ENCODE measurements around the gene C4orf46.
"Not testable (repeated sequence)": the region's sequence is repeated elsewhere in the genome, so short reads cannot be mapped to it uniquely, and the experiment has no call there.

Gene C4orf46

DNA sequence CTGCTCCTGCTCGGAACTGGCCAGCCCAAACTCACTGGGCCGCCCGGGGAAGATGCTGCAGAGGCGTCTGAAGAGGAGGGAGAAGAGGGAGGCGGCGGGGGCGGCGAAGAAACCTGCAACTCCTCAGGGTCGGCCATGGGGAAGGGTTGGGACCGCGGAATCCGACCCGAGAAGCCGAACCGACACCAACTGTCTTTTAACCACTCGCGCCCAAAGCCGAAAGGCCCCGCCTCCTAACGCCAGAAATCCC lies at the start of gene C4orf46:
Gene C4orf46, minus strand, starts transcription at position 223 of the 250 bp plus-strand sequence. Its CDS starts 86 bp downstream, at position 137.
- no peak for DNase-seq (ENCODE audit: low spot score)

DNA sequence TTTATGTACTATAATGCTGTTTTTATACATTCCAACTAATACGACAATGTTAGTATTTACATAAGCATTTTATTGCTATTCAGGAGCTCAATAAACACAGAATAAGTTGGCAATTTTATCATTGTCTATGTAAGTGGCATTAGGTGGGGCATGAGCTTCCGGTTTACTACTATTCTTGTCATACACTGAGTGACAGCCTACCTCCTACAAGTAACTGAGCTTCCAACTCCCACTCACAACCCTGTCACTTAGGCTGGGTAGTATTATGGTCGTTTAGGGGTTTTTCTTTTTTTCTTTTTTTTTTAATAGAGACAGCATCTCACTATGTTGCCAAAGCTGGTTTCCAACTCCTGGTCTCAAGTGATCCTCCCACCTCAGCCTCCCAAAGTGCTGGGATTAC lies 44.1 kb upstream of the C4orf46 start:
- DNase-seq (ENCODE audit: low spot score) = no peak

DNA sequence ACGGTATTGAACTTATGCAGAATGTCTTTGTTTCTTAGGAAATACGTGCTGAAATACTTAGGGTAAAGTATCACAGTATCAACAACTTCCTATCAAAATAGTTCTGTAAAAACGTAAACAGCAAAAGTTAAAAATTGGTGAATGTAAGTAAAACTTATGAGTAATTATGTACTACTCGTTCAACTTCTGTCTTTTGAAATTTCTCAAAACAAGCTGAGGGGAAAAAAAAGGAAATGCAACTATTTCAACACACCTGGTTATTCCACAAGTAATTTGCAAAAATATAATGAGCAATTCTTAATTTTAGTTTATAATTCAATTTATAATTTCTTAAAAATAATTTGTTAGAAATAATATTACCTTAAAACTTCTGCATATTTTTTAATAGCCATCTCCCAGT lies 43.2 kb upstream of the C4orf46 start:
- no peak for DNase-seq (ENCODE audit: low spot score)

DNA sequence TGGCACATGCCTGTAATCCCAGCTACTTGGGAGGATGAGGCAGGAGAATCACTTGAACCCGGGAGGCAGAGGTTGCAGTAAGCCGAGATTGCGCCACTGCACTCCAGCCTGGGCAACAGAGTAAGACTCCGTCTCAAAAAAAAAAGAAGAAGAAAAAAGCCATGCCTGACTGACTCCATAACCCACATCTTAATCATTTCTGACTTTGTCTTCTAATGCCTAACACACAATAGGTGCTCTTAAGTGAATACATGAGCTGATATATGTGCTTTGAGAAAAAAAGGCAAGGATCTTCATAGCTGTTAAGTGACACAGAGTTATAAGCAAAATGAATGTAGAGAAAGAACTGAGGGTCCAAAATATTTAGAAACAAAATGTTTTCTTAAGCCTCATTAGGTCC lies 40.9 kb upstream of the C4orf46 start:
- DNase-seq (ENCODE audit: low spot score) = not testable (repeated sequence)

DNA sequence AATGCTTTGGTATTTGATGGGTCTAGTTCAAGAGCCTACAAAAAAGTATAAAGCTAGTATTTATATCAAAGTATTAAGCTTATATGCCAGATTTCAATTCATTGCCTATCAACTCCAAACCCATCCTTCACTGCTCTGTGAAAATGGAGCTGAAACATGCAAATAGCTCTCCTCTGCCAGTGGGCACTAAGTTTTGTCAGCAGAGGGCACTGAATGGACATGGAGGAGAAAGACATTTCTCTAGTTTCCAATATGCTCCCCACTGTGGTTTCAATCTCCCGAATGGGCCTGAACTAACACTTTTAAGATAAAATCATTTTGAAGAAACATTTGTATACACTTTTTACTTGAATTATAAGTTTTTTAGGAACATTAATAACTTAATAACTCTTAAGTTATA lies 39.1 kb upstream of the C4orf46 start:
- no peak for DNase-seq (ENCODE audit: low spot score)

DNA sequence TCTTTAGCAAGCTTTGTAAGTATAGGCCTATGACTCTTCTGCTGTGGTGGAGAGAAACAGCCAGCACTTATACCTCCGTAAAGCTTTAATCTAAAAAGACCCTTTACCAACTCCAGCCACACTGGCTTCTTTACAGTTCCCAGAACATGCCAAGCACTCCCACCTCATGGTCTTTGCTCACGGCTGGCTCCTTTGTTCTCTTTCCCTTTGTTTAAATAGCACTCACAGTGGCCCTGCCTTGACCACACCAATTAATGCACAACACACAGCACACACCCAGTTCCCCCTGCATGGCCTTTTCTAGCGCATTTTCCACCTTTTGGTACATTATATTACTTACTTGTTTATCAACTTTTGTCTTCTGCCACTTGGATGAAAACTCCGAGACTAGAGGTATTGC lies 32.6 kb upstream of the C4orf46 start:
- no peak for DNase-seq (ENCODE audit: low spot score)

DNA sequence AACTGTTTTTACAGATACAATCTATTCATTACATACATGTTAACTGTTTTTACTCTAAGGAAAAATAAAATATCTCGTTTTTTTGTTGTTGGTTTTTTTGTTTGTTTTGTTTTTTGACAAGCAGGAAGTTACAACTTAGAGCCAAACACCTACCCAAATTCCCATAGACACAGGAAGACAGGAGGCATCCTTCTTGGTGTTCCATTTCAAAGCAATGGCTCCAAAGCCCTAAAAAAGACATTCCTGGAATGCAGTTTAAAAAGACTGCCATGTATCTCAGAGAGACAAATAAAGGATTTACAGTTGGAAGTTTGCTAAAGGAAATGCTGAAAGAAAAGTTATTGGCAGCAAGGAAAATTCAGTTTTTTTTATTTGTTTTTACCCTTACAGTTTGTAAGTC lies 17.1 kb upstream of the C4orf46 start:
- no peak for DNase-seq (ENCODE audit: low spot score)

DNA sequence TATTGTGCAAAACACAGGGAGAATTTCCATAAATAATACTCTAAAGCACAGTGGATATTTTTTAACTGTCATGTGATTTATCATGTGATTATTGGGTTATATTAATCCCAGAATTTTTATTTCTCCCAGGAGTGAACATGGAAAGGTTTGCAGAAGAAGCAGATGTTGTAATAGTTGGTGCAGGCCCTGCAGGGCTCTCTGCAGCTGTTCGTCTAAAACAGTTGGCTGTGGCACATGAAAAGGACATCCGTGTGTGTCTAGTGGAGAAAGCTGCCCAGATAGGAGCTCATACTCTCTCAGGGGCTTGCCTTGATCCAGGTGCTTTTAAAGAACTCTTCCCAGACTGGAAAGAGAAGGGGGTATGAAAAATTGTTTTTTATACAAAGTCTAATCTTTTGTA lies 10.4 kb upstream of the C4orf46 start:
- DNase-seq (ENCODE audit: low spot score) = no peak

DNA sequence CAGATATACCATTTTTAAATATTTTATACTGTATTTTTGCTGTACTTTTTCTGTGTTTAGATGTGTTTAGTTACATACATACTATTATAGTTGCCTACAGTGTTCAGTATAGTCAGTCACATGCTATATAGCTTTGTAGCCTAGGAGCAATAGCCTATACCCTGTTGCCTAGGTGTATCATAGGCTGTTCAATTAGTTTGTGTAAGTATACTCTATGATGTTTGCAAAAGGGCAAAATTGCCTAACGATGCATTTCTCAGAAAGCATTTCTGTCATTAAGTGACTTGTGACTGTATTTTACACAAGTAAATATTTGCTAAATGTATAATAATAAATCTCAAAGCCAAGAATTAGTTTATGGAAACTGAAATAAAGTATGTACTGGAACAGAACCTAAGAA lies 9.9 kb upstream of the C4orf46 start:
- no peak for DNase-seq (ENCODE audit: low spot score)

DNA sequence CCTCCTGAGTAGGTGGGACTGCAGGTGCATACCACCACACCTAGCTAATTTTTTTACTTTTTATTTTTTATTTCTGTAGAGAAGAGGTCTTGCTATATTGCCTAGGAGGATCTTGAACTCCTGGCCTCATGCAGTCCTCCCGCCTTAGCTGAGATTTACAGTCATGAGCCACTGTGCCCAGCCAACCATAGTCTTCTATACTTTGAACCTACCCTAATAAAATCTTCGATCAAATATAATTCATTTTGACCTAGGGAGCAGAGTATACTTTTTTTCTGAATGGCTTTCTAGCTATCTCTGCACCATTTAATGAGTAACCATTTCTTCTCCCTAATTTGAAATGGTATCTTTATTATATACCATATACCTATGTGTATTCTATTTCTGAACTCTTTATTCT lies 7.1 kb upstream of the C4orf46 start:
- no peak for DNase-seq (ENCODE audit: low spot score)

DNA sequence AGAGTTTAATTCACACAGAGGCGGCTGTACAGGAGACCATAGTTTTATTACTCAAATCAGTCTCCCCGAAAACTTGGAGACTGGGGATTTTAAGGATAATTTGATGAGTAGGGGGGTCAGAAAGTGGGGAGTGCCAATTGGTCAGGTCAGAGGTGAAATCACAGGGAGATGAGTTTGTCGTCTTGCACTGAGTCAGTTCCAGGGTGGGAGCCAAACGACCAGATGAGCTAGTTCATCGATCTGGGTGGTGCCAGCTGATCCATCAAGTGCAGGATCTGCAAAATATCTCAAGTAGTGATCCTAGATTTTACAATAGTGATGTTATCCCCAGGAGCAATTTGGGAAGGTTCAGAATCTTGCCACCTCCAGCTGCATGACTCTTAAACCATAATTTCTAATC lies 4.4 kb upstream of the C4orf46 start:
- DNase-seq (ENCODE audit: low spot score) = no peak

DNA sequence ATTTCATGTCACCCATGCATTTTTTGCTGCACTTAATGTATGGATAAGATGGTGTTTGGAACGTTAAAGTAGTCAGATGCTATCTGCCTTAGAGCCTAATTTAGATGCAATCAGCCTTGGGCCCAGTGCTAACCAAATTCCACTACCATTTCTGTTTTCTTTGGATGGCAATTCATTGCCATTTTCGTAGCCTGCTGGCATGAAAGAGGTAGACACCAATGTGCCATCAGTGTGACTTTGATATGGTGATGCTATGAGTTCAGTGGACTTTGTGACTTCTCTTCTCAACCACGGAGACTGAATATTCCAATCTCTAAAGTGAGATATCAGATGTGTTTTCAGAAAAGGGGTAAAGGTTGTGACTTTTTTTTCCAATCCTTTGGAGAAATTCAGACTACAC lies 1.9 kb upstream of the C4orf46 start:
- DNase-seq (ENCODE audit: low spot score) = no peak

DNA sequence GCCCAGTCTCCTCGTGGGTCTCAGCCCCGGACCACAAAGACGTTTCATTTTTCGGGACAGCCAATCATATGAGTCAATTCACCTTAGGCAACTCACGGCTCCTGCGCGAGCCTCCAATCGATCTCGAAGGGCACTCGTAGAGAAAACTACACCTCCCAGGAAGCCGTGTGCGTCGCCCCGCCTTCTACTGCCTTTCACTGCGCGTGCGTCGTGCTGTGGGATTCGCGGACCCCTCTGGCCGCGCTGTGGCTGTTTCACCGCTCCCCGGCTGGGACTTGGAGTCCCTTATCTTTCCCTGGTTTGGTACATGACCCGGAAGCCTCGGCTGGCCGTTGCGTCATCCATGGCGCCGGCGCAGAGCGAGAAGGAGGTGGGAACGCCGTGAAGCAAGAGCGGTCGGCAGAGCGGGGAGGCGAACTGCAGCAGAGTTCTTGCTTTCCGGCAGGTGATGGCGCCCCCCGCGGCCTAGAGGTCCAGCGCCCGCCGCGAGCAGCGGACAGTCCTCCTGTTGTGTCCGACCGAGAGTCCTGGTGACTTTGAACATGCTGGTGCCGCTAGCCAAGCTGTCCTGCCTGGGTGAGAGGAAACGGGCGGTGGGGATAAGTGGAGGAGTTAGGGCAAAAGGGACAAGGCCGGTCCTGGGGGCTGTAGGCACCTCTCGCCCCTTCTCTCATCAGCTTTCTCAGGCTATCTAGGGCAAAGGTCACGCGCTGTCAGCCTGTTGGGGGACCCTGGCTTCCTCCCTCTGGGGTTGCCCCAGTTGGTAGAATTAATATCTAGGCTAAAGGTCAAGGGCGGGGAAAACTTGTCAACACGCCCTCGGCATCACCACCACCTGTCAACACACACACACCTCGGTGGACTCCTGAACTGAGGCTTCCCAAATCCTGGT lies 474 bp upstream of the C4orf46 start, which contains the start of gene ETFDH:
Gene ETFDH, plus strand, starts transcription at position 382 of the 892 bp plus-strand sequence. Its CDS starts 161 bp downstream, at position 543.
- peak; percentile 99 for DNase-seq (ENCODE audit: low spot score)

DNA sequence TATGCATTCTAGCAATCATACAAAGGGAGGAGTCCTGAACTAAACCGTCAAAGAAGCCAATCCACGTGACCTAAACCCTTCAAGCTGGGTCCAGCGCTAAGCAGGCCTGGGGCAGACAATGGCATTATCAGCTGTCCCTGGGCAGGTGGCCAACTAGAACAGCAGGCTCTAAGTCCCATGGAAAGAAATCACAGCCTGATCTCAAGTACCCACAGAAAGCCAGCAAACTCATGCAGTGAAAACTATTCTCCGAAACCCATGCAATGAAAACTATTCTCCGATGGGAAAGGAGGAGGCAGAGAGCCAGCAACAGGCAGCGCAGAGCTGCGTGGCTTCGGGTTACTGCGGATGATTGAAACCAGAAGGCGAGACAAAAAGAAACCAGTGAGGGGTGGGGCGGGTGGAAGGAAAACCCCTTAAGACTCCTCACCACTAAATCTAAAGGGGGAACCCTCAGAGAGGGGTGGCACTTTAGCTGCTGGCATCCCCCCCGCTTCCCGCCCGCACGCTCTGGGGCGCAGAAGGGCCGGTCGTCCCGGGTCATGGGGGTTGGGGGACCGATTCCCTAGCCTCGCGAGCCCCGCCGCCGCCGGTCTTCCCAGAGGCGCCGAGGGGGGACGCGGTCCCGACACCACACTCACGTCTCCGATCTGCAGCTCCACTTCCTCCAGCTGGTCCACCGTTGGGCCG lies 567 bp downstream of the C4orf46 start:
- DNase-seq (ENCODE audit: low spot score) = peak; percentile 89

DNA sequence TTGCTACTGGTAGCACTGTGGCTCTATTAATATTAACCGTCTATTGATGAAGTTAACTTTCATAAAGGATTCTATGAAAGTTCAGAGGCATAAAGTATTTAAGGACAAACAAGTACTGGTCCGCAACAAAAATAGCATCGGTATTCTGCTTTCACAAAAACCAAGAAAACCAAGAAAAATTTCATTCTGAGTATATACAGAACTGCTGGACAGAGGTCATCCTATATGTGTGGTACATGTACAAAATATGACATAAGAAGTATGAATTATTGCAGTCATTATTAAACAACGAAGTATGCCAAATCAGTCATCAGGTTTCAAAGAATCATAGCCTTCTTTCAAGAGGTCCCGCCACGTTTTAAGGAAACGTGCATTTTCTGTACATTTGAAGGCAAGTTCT lies 2.4 kb downstream of the C4orf46 start:
- DNase-seq (ENCODE audit: low spot score) = no peak

DNA sequence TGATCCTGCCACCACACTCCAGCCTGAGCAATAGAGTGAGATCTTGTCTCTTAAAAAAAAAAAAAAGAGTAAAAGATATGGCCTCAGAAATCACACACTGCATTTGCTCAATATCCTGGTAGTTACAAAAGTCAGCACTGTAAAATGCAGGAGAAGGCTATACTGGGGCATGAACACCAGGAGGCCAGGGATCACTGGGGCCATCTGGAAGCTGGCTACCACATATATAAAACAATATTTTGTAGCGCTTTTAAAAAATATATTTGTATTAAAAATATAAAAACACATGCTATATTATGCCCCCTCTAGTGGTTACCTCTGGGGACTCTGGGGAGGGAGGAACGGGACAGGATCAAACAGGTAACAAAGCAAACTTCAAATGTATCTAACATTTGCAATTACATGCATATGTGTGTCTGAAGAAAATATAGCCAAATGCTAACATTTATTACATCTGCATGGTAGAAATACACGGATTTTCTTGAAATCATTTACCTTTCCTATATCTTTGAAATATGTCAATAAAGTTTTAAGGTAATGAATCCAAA lies 4.0 kb downstream of the C4orf46 start:
- DNase-seq (ENCODE audit: low spot score) = no peak

DNA sequence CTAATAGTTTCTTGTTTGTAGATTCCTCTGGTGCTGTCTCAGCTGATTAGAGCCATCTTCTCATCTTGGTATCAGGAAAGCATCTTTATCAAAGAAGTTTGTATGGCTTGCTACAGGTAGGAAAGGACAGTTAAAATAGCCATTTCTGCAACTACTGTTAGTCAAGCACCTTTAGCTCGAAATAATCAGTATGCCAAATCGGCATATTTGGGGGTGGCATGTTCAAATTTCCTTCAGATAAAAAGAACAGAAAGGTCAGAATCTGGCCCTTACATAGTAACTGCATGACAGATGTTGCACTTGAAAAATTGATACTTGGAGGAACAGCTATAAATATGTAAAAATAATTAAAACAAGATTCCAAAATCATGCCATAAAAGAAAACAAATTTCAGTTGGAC lies 4.8 kb downstream of the C4orf46 start:
- DNase-seq (ENCODE audit: low spot score) = no peak

DNA sequence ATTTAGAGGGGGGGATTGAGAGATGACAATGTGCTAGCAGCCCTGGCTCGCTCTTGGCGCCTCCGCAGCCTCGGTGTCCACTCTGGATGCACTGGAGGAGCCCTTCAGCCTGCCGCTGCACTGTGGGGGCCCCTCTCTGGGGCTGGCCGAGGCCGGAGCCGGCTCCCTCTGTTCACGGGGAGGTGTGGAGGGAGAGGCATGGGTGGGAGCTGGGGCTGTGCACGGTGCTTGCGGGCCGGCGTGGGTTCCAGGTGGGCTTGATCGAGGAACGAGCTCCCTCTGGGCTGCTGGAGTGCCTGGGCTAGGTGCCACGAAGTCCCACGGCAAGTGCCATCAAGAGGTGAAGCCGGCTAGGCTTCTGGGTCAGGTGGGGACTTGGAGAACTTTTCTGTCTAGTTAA lies 6.9 kb downstream of the C4orf46 start:
- DNase-seq (ENCODE audit: low spot score) = no peak

DNA sequence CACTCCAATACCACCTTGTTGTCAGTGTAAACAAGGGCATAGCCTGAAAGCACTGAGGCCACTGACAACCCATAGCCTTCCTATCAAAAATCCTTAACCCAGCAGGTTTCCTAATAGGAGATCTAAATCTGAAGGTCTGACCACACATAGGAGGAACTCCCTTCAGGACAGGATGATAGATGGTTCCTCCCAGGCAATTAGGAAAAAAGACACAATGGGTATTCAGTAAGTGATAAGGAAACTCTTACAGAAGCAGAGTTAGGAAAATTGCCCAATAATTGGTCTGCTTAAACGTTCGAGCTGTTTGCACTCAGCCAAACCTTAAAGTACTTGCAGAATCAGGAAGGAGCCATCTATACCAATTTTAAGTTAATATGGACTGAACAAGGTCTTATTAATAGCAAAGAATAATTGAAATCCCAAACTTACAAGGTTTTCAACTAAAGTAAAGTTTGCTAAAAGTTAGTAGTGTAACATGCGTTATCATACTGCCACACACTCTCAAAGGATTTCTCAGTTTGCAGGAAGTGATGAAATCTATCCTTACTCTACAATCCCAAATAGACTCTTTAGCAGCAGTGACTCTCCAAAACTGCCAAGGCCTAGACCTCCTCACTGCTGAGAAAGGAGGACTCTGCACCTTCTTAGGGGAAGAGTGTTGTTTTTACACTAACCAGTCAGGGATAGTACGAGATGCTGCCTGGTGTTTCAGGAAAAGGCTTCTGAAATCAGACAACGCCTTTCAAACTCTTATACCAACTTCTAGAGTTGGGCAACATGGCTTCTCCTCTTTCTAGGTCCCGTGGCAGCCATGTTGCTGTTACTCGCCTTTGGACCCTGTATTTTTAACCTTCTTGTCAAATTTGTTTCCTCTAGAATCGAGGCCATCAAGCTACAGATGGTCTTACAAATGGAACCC lies 7.7 kb downstream of the C4orf46 start:
- not testable (repeated sequence) for DNase-seq (ENCODE audit: low spot score)

DNA sequence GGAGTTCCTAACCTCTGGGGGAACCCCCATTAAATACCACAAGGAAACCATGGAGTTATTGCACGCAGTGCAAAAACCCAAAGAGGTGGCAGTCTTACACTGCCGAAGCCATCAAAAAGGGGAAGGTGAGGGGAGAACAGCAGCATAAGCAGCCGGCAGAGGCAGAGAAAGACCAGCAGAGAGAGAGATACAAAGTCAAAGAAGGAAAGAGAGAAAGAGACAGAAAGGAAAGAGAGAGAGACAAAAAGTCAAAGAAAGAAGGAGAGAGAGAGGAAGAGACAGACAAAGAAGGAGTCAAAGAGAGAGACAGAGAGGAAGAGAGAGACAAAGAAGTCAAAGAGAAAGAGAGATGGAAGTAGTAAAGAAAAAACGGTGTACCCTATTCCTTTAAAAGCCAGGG lies 8.4 kb downstream of the C4orf46 start:
- DNase-seq (ENCODE audit: low spot score) = not testable (repeated sequence)

DNA sequence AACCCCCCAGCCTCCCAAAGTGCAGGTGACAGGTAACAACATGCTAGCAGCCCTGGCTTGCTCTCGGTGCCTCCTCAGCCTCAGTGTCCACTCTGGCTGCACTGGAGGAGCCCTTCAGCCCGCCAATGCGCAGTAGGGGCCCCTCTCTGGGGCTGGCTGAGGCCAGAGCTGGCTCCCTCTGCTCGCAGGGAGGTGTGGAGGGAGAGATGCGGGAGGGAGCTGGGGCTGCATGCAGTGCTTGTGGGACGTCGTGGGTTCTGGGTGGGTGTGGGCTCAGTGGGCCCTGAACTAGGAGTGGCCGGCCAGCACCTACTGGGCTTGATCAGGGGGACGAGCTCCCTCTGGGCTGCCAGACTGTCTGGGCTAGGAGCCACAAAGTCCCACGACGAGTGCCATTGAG lies 14.4 kb downstream of the C4orf46 start:
- DNase-seq (ENCODE audit: low spot score) = no peak

DNA sequence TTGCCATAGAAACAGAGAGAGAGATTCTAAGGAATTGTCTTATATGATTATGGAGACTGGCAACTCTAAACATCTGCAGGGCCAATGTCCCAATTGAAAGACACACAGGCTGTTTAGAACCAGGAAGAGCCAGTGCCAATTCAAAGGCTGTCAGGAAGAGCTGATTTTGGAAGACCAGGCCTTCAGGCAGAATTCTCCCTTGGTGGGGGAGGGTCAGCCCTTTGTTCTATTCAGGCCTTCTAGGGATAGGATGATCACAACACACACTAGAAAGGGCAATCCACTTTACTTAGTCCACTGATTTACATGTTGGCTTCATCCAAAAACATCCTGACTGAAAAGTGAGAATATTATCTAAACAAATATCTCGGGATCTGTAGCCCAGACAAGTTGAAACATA lies 15.2 kb downstream of the C4orf46 start:
- no peak for DNase-seq (ENCODE audit: low spot score)

Measured in pons (tissue), 1 donor.